Measurements from ENCODE around the gene HIPK3.

DNA sequence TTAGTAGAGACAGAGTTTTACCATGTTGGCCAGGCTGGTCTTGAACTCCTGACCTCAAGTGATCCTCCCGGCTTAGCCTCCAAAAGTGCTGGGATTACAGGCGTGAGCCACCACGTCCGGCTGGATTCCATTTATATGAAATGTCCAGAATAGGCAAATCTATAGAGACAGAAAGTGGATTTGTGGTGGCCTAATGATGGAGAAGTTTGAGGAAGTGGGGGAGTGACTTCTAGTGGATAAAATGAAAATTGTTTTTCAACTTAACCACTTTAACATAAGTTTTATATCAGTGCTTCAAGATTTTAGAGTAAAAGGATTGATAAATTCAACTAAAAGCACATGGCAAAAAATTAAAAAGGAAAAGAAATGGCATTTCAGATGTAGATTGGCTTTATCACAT lies 66.2 kb downstream of the HIPK3 start:
- TF ChIP-seq CTCF (IDR thresholded peaks at IDR 0.05) (no peak), EP300 (IDR thresholded peaks at IDR 0.05) (no peak), POLR2A (IDR thresholded peaks at IDR 0.05) (no peak)

All from sigmoid colon (tissue), 4 donors.